ENCODE measurements around the gene NR2F6.

Gene NR2F6

DNA sequence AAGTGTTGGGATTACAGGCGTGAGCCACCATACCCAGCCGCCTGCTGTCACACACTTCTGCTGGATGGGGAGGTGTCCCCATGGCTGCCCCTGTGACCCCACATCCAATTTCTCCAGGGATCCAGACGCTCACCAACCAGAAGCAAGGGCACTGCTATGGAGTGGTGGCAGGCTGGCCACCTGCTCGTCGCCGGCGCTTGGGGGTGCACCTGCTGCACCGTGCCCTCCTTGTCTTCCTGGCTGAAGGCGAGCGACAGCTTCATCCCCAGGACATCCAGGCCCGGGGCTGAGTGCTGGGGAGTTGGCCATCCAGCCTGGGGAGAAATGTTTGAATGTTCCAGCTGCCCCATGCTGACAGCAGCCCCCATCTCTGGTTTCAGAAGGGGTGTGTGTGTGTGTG is 40.5 kb upstream of the NR2F6 start:
- H3K9me3 ChIP-seq (ENCODE audit: insufficient read depth, low read length), result peaks cover 8% of the 10 kb centered on the region; the same call in 1 of the 2 replicates
- no peak for TF ChIP-seq ZNF274 (IDR thresholded peaks at IDR 0.05; ENCODE audit: low read depth, low read length)
- TF ChIP-seq SUZ12 (IDR thresholded peaks at IDR 0.05; ENCODE audit: extremely low read depth, insufficient read depth, insufficient read length), result no peak
- TF ChIP-seq YY1 (IDR thresholded peaks at IDR 0.05; ENCODE audit: insufficient read depth, insufficient read length), result no peak
- no peak for DNase-seq (ENCODE audit: low read depth, low spot score)
- peaks cover 8% of the 10 kb centered on the region for H3K4me1 ChIP-seq (ENCODE audit: insufficient read depth, insufficient read length)
- no peaks in the 10 kb centered on the region for H3K27me3 ChIP-seq (ENCODE audit: insufficient read depth, insufficient read length)
- no peak overlapping the region for H3K9ac ChIP-seq (ENCODE audit: insufficient read length, low read depth)
- H3K4me3 ChIP-seq (ENCODE audit: insufficient read length, low read depth), result no peak overlapping the region
- peaks cover 35% of the 10 kb centered on the region for H3K36me3 ChIP-seq (ENCODE audit: insufficient read depth, insufficient read length, low read length)

DNA sequence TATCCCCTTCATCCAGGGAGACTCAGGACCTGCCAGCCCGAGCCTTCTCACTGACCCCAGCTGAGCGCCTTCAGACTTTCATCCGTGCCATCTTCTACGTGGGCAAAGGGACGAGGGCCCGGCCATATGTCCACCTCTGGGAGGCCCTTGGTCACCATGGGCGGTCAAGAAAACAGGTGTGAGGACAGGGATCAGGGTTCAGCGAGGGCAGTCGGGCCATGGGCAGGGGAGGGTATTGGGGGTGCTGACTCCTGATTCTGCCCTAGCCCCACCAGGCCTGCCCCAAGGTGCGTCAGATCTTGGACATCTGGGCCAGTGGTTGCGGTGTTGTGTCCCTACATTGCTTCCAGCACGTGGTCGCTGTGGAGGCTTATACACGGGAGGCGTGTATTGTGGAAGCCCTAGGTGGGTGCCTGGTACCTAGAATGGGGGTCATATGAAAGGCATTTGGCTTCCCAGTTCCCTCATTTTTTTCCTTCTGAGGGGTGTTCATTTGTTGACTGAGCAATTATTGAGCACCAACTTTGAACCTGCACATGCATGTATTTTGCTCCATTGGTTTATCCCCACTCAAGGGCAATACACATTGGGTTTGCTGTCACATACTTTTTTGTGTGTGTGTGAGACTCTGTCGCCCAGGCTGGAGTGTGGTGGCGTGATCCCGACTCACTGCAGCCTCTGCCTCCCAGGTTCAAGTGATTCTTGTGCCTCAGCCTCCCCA is 39.9 kb upstream of the NR2F6 start:
- H3K27me3 ChIP-seq (ENCODE audit: insufficient read depth, insufficient read length), result no peaks in the 10 kb centered on the region
- DNase-seq (ENCODE audit: low read depth, low spot score), result no peak
- H3K9me3 ChIP-seq (ENCODE audit: insufficient read depth, low read length), result peaks cover 8% of the 10 kb centered on the region; the same call in 1 of the 2 replicates
- TF ChIP-seq YY1 (IDR thresholded peaks at IDR 0.05; ENCODE audit: insufficient read depth, insufficient read length) (no peak), SUZ12 (IDR thresholded peaks at IDR 0.05; ENCODE audit: extremely low read depth, insufficient read depth, insufficient read length) (no peak), ZNF274 (IDR thresholded peaks at IDR 0.05; ENCODE audit: low read depth, low read length) (no peak)
- no peak overlapping the region for H3K9ac ChIP-seq (ENCODE audit: insufficient read length, low read depth)
- H3K4me1 ChIP-seq (ENCODE audit: insufficient read depth, insufficient read length), result peaks cover 8% of the 10 kb centered on the region
- no peak overlapping the region for H3K4me3 ChIP-seq (ENCODE audit: insufficient read length, low read depth)
- peaks cover 35% of the 10 kb centered on the region for H3K36me3 ChIP-seq (ENCODE audit: insufficient read depth, insufficient read length, low read length)

DNA sequence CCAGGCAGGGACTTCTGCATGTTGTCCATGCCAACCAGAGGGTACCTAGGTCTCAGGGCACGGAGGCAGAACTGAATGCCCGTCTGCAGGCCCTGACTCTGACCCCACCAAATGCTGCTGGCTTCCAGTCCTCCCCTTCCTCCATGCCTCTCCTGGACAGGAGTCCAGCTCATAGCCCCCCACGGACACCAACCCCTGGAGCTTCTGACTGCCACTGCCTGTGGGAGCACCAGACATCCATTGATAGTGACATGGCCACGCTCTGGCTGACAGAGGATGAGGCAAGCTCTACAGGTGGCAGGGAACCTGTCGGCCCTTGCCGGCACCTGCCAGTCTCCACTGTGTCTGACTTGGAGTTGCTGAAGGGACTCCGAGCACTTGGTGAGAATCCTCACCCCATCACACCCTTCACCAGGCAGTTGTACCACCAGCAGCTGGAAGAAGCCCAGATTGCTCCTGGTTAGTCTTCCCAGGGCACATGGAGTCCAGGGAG is 37.8 kb upstream of the NR2F6 start:
- no peak overlapping the region for H3K4me3 ChIP-seq (ENCODE audit: insufficient read length, low read depth)
- H3K27me3 ChIP-seq (ENCODE audit: insufficient read depth, insufficient read length), result no peaks in the 10 kb centered on the region
- H3K9ac ChIP-seq (ENCODE audit: insufficient read length, low read depth), result no peak overlapping the region
- peaks cover 8% of the 10 kb centered on the region; the same call in 1 of the 2 replicates for H3K9me3 ChIP-seq (ENCODE audit: insufficient read depth, low read length)
- TF ChIP-seq SUZ12 (IDR thresholded peaks at IDR 0.05; ENCODE audit: extremely low read depth, insufficient read depth, insufficient read length) (no peak), YY1 (IDR thresholded peaks at IDR 0.05; ENCODE audit: insufficient read depth, insufficient read length) (no peak), ZNF274 (IDR thresholded peaks at IDR 0.05; ENCODE audit: low read depth, low read length) (no peak)
- no peak for DNase-seq (ENCODE audit: low read depth, low spot score)
- H3K4me1 ChIP-seq (ENCODE audit: insufficient read depth, insufficient read length), result peaks cover 6% of the 10 kb centered on the region
- peaks cover 47% of the 10 kb centered on the region for H3K36me3 ChIP-seq (ENCODE audit: insufficient read depth, insufficient read length, low read length)

GRCh38 chr19:17282488-17283125 is 36.9 kb upstream of the NR2F6 start:
- Histone ChIP-seq H3K4me1 (ENCODE audit: insufficient read depth, insufficient read length) (peaks cover 6% of the 10 kb centered on the region), H3K36me3 (ENCODE audit: insufficient read depth, insufficient read length, low read length) (peaks cover 53% of the 10 kb centered on the region), H3K27me3 (ENCODE audit: insufficient read depth, insufficient read length) (no peaks in the 10 kb centered on the region), H3K9ac (ENCODE audit: insufficient read length, low read depth) (peak overlapping the region; percentile 93), H3K4me3 (ENCODE audit: insufficient read length, low read depth) (peak overlapping the region; percentile 70), H3K9me3 (ENCODE audit: insufficient read depth, low read length) (peaks cover 8% of the 10 kb centered on the region; the same call in 1 of the 2 replicates)
- peak; percentile 69 for DNase-seq (ENCODE audit: low read depth, low spot score)
- TF ChIP-seq SUZ12 (IDR thresholded peaks at IDR 0.05; ENCODE audit: extremely low read depth, insufficient read depth, insufficient read length), result no peak

DNA sequence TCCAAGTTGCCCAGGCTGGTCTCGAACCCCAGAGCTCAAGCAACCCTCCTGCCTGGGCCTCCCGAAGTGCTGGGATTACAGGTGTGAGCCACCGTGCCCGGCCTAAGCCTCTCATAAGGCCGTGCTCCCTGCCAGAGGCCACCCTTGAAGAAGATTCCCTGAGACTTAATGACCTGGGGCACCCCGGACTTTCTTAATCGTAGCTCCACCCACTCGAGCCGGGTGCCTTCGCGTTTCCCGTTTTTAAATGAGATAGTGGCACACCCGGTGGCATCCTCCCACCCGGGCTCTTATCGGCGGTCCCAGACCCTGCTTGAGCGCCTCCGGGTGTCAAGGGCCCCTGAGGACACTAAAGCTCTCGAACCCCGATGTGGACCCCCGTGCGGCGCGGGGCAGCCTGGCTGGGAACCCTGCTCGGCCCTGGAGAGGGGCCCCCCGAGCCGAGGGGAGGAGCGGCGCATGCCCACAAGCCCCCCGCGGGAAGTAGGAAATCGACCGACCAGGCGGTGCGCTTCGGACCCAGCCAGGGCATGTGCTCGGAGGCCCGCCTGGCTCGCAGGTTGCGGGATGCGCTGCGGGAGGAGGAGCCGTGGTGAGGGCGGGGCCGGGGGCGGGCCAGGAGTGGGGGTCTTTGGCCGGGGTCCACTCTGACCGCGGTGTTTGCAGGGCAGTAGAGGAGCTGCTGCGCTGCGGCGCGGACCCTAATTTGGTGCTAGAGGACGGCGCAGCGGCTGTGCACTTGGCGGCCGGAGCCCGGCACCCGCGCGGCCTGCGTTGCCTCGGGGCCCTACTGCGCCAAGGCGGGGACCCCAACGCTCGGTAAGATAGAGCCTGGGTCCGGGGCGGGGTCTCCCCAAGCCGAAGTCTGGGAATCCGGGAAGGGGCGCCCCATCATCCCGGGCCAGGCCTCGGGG is 35.9 kb upstream of the NR2F6 start, which contains the start of gene ANKLE1:
ANKLE1 (plus strand) TSS at position 511 of the 914 bp plus-strand sequence; CDS start at position 531, 20 bp downstream.
- no peak for TF ChIP-seq SUZ12 (IDR thresholded peaks at IDR 0.05; ENCODE audit: extremely low read depth, insufficient read depth, insufficient read length)
- no peak for TF ChIP-seq ZNF274 (IDR thresholded peaks at IDR 0.05; ENCODE audit: low read depth, low read length)
- no peak for TF ChIP-seq YY1 (IDR thresholded peaks at IDR 0.05; ENCODE audit: insufficient read depth, insufficient read length)
- DNase-seq (ENCODE audit: low read depth, low spot score), result no peak
- peak within 1 kb of the TSS; percentile 70 for H3K4me3 ChIP-seq (ENCODE audit: insufficient read length, low read depth)
- H3K9me3 ChIP-seq (ENCODE audit: insufficient read depth, low read length), result peaks cover 8% of the 10 kb centered on the region; the same call in 1 of the 2 replicates
- peak within 1 kb of the TSS; percentile 93 for H3K9ac ChIP-seq (ENCODE audit: insufficient read length, low read depth)
- no peaks in the 10 kb centered on the region for H3K27me3 ChIP-seq (ENCODE audit: insufficient read depth, insufficient read length)
- H3K4me1 ChIP-seq (ENCODE audit: insufficient read depth, insufficient read length), result peaks cover 6% of the 10 kb centered on the region
- peaks cover 60% of the 10 kb centered on the region for H3K36me3 ChIP-seq (ENCODE audit: insufficient read depth, insufficient read length, low read length)

DNA sequence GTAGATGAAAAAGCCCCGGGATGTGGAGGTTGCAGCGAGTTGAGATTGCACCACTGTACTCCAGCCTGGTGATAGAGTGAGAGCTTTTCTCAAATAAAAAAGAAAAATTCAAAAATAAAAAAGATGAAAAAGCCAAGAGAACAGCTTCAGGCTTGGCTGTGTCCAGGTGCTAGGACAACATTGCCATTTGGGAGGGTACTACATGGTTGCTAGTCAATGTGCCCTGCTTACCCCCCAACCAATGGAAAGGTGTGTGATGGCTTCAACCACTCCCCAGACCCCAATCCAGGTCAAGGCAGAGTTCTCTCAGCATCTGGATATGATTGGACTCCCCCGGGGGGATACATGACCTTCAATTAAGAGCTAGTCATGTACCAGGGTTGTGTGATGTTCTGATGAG is 33.7 kb upstream of the NR2F6 start:
- DNase-seq (ENCODE audit: low read depth, low spot score), result no peak
- no peak overlapping the region for H3K4me3 ChIP-seq (ENCODE audit: insufficient read length, low read depth)
- no peaks in the 10 kb centered on the region for H3K9me3 ChIP-seq (ENCODE audit: insufficient read depth, low read length)
- TF ChIP-seq ZNF274 (IDR thresholded peaks at IDR 0.05; ENCODE audit: low read depth, low read length) (no peak), SUZ12 (IDR thresholded peaks at IDR 0.05; ENCODE audit: extremely low read depth, insufficient read depth, insufficient read length) (no peak), YY1 (IDR thresholded peaks at IDR 0.05; ENCODE audit: insufficient read depth, insufficient read length) (no peak)
- peaks cover 63% of the 10 kb centered on the region for H3K36me3 ChIP-seq (ENCODE audit: insufficient read depth, insufficient read length, low read length)
- H3K27me3 ChIP-seq (ENCODE audit: insufficient read depth, insufficient read length), result no peaks in the 10 kb centered on the region
- H3K9ac ChIP-seq (ENCODE audit: insufficient read length, low read depth), result no peak overlapping the region
- H3K4me1 ChIP-seq (ENCODE audit: insufficient read depth, insufficient read length), result peaks cover 6% of the 10 kb centered on the region

Data from NT2/D1 (cell line).